ENCODE measurements around the gene SLAMF1.

SLAMF1 gene

DNA sequence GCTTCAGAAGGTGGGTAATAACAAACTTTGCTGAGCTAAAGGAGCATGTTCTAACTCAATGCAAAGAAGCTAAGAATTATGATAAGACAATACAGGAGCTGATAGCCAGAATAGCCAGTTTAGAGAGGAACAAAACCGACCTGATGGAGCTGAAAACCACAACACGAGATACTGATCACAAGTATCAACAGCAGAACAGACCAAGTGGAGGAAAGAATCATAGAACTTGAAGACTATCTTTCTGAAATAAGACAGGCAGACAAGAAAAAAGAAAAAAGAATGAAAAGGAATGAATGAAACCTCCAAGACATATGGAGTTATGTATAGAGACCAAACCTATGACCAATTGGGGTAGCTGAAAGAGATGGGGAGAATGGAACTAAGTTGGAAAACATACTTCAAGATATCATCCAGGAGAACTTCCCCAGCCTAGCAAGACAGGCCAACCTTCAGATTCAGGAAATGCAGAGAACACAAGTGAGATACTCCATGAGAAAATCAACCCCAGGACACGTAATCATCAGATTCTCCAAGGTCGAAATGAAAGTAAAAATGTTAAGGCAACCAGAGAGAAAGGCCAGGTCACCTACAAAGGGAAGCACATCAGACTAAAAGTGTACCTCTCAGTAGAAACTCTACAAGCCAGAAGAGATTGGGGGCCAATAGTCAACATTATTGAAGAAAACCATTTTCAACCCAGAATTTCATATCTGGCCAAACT lies 88.0 kb downstream of the SLAMF1 start:
- Histone ChIP-seq H3K4me3 (ENCODE audit: extremely low read depth, insufficient read depth, low read length, poor library complexity, severe bottlenecking) (no peak overlapping the region), H3K9me3 (ENCODE audit: control insufficient read depth, low read length) (no peaks in the 10 kb centered on the region), H3K27ac (ENCODE audit: low read depth, low read length, severe bottlenecking) (no peak overlapping the region), H3K4me1 (ENCODE audit: control insufficient read depth, insufficient read depth, low read length, poor library complexity, severe bottlenecking) (no peaks in the 10 kb centered on the region), H3K36me3 (ENCODE audit: control insufficient read depth, insufficient read depth, low read length) (no peaks in the 10 kb centered on the region)
- WGBS, 2 experiments (ENCODE audit: insufficient coverage in 2 of 2) = 91% methylated on average over 4 of the region's 4 CpGs; no CpG with 5 or more reads in 1 of the 2 experiments

All from mesodermal cell (in vitro differentiated cells).